WTC11 (cell line): ENCODE data around the gene NUDT16. TPM values are rescaled to one million over a fixed set of nuclear protein-coding genes. Genes with fewer than 3 reads are reported as not detected.

Experiments used
- ATAC-seq: fragments of 200-7000 bp; cut with Tn5 transposase; 2 replicates; pipeline ENCODE4 v1.10.0; 2021; ENCODE audit warnings: mild to moderate bottlenecking, moderate library complexity
- CTCF ChIA-PET: fragments of 300-600 bp; sonication (Branson Sonifier 250); formaldehyde crosslinking; loops from one replicate; lab custom pipeline; 2021; ENCODE audit warnings: antibody characterized with exemption; lab: Charles Lee
- POLR2A ChIA-PET: fragments of 350-600 bp; sonication (Branson Sonifier 250); formaldehyde crosslinking; loops from one replicate; lab custom pipeline; 2021; ENCODE audit warnings: antibody characterized with exemption; lab: Charles Lee
- DNase-seq: peaks from one replicate; pipeline ENCODE4 v3.0.0; 2021; ENCODE audit warnings: low spot score
- H3K27ac Mint-ChIP-seq: 2 replicates; pipeline ENCODE4 v1.8.0; 2021; ENCODE audit warnings: mixed read lengths
- H3K27me3 Mint-ChIP-seq: 2 replicates; pipeline ENCODE4 v1.8.0; 2021; ENCODE audit warnings: low read depth, mild to moderate bottlenecking, moderate library complexity, mixed read lengths
- H3K36me3 Mint-ChIP-seq: 2 replicates; pipeline ENCODE4 v1.8.0; 2021; ENCODE audit warnings: mixed read lengths
- H3K4me1 Mint-ChIP-seq: 2 replicates; pipeline ENCODE4 v1.8.0; 2022; ENCODE audit warnings: mixed read lengths
- H3K4me3 Mint-ChIP-seq: 2 replicates; pipeline ENCODE4 v1.8.0; 2021; ENCODE audit warnings: mild to moderate bottlenecking, moderate library complexity, mixed read lengths
- H3K9me3 Mint-ChIP-seq: 2 replicates; pipeline ENCODE4 v1.8.0; 2021; ENCODE audit warnings: mixed read lengths
- AR ChIP-seq: fragments of 250-450 bp; sonication (Bioruptor Pico); IDR thresholded peaks from 2 replicates; pipeline ENCODE4 v1.9.0; 2021; ENCODE audit warnings: mild to moderate bottlenecking
- ATF6 ChIP-seq: sonication (generic); formaldehyde crosslinking; IDR thresholded peaks from 2 replicates; pipeline ENCODE4 v1.8.1; 2023; ENCODE audit warnings: mild to moderate bottlenecking, missing genetic modification reagents
- CREB1 ChIP-seq: sonication (generic); formaldehyde crosslinking; IDR thresholded peaks from 2 replicates; pipeline ENCODE4 v1.8.0; 2023; ENCODE audit warnings: mild to moderate bottlenecking, missing genetic modification reagents
- CREM ChIP-seq: sonication (generic); formaldehyde crosslinking; IDR thresholded peaks from 2 replicates; pipeline ENCODE4 v1.8.1; 2022; ENCODE audit warnings: mild to moderate bottlenecking, missing genetic modification reagents, moderate library complexity
- ERG ChIP-seq: fragments of 250-450 bp; sonication (Bioruptor Pico); IDR thresholded peaks from 2 replicates; pipeline ENCODE4 v1.8.0; 2021; ENCODE audit warnings: mild to moderate bottlenecking
- ESRRA ChIP-seq: sonication (generic); formaldehyde crosslinking; IDR thresholded peaks from 2 replicates; pipeline ENCODE4 v1.8.1; 2022; ENCODE audit warnings: mild to moderate bottlenecking, missing genetic modification reagents, borderline replicate concordance
- FOXK1 ChIP-seq: sonication (generic); formaldehyde crosslinking; IDR thresholded peaks from 2 replicates; pipeline ENCODE4 v1.8.0; 2022; ENCODE audit warnings: mild to moderate bottlenecking, moderate library complexity, missing genetic modification reagents
- JUN ChIP-seq: sonication (generic); formaldehyde crosslinking; IDR thresholded peaks from 2 replicates; pipeline ENCODE4 v1.8.0; 2023; ENCODE audit warnings: mild to moderate bottlenecking, missing genetic modification reagents
- KAT7 ChIP-seq: sonication (generic); formaldehyde crosslinking; IDR thresholded peaks from 2 replicates; pipeline ENCODE4 v1.8.1; 2023; ENCODE audit warnings: missing genetic modification reagents, mild to moderate bottlenecking, borderline replicate concordance
- MXD4 ChIP-seq: fragments of 250-450 bp; sonication (Bioruptor Pico); IDR thresholded peaks from 2 replicates; pipeline ENCODE4 v1.8.0; 2021; ENCODE audit warnings: mild to moderate bottlenecking, moderate library complexity, borderline replicate concordance
- MYBL2 ChIP-seq: sonication (generic); formaldehyde crosslinking; IDR thresholded peaks from 2 replicates; pipeline ENCODE4 v1.8.1; 2023; ENCODE audit warnings: mild to moderate bottlenecking, moderate library complexity, missing genetic modification reagents
- NFYB ChIP-seq: sonication (generic); formaldehyde crosslinking; conservative IDR thresholded peaks from 2 replicates; pipeline ENCODE4 v1.8.0; 2022; ENCODE audit warnings: low read depth, missing genetic modification reagents
- OVOL2 ChIP-seq: fragments of 250-450 bp; sonication (Bioruptor Pico); IDR thresholded peaks from 2 replicates; pipeline ENCODE4 v1.9.0; 2021; ENCODE audit warnings: mild to moderate bottlenecking, borderline replicate concordance
- PRRX2 ChIP-seq: fragments of 250-450 bp; sonication (Bioruptor Pico); IDR thresholded peaks from 2 replicates; pipeline ENCODE4 v1.8.0; 2021; ENCODE audit warnings: mild to moderate bottlenecking
- SMAD3 ChIP-seq: sonication (generic); formaldehyde crosslinking; IDR thresholded peaks from 2 replicates; pipeline ENCODE4 v1.8.0; 2022; ENCODE audit warnings: missing genetic modification reagents, mild to moderate bottlenecking, borderline replicate concordance
- SMAD4 ChIP-seq: sonication (generic); formaldehyde crosslinking; IDR thresholded peaks from 2 replicates; pipeline ENCODE4 v1.8.0; 2022; ENCODE audit warnings: mild to moderate bottlenecking, missing genetic modification reagents
- TEAD1 ChIP-seq: sonication (generic); formaldehyde crosslinking; IDR thresholded peaks from 2 replicates; pipeline ENCODE4 v1.8.0; 2022; ENCODE audit warnings: mild to moderate bottlenecking, missing genetic modification reagents
- TEAD4 ChIP-seq: sonication (generic); formaldehyde crosslinking; IDR thresholded peaks from 2 replicates; pipeline ENCODE4 v1.8.0; 2022; ENCODE audit warnings: mild to moderate bottlenecking, missing genetic modification reagents
- TP53 ChIP-seq: sonication (generic); formaldehyde crosslinking; IDR thresholded peaks from 2 replicates; pipeline ENCODE4 v1.8.1; 2023; ENCODE audit warnings: mild to moderate bottlenecking, missing genetic modification reagents
- ZNF138 ChIP-seq: sonication (generic); formaldehyde crosslinking; conservative IDR thresholded peaks from 2 replicates; pipeline ENCODE4 v1.8.1; 2022; ENCODE audit warnings: mild to moderate bottlenecking, moderate library complexity, missing genetic modification reagents
- ZNF219 ChIP-seq: sonication (generic); formaldehyde crosslinking; IDR thresholded peaks from 2 replicates; pipeline ENCODE4 v1.8.0; 2023; ENCODE audit warnings: missing genetic modification reagents, mild to moderate bottlenecking, borderline replicate concordance
- ZNF263 ChIP-seq: sonication (generic); formaldehyde crosslinking; IDR thresholded peaks from 2 replicates; pipeline ENCODE4 v1.8.1; 2022; ENCODE audit warnings: low read depth, mild to moderate bottlenecking, moderate library complexity, missing genetic modification reagents
- total RNA-seq: library from RNA; stranded (reverse); gene quantifications from 3 replicates; pipeline ENCODE4 v1.2.3, GENCODE V29; 2021
- TF ChIP-seq, protein P1 (sequence below): fragments of 250-450 bp; sonication (Bioruptor Pico); IDR thresholded peaks from 2 replicates; pipeline ENCODE4 v2.1.2; 2022; ENCODE audit warnings: mild to moderate bottlenecking, moderate library complexity
- TF ChIP-seq, protein P2 (sequence below): sonication (generic); formaldehyde crosslinking; IDR thresholded peaks from 2 replicates; pipeline ENCODE4 v1.8.0; 2023; ENCODE audit warnings: mild to moderate bottlenecking, missing genetic modification reagents
- TF ChIP-seq, protein P3 (sequence below): sonication (generic); formaldehyde crosslinking; IDR thresholded peaks from 2 replicates; pipeline ENCODE4 v1.8.0; 2022; ENCODE audit warnings: mild to moderate bottlenecking, missing genetic modification reagents
- TF ChIP-seq, protein P4 (sequence below): sonication (generic); formaldehyde crosslinking; IDR thresholded peaks from 2 replicates; pipeline ENCODE4 v1.8.1; 2022; ENCODE audit warnings: mild to moderate bottlenecking, moderate library complexity, missing genetic modification reagents

The NUDT16 gene
- total RNA-seq, 1 experiment from 2014 or later: 17.2 TPM

GRCh38 chr3:131371688-131372066 is 9.9 kb upstream of the NUDT16 start:
- H3K27ac Mint-ChIP-seq: no peak overlapping the region
- no peaks in the 10 kb centered on the region for H3K27me3 Mint-ChIP-seq
- no peaks in the 10 kb centered on the region; the same call in 1 of the 2 replicates for H3K9me3 Mint-ChIP-seq
- ATAC-seq: no peak
- ChIA-PET CTCF (no interaction called here), POLR2A (interaction anchor here (1.6 kb wide), 1 partner anchor 10 kb away, joined by 5 read pairs; the partner anchor contains the start of gene NUDT16)
- no peak overlapping the region for H3K4me3 Mint-ChIP-seq
- no peak for DNase-seq
- H3K4me1 Mint-ChIP-seq: peaks cover 7% of the 10 kb centered on the region
- H3K36me3 Mint-ChIP-seq: peaks cover 15% of the 10 kb centered on the region
- TF ChIP-seq ZNF219 (CRISPR knock-in tag) (no peak), CREB1 (CRISPR knock-in tag) (no peak), ATF6 (CRISPR knock-in tag) (no peak), MYBL2 (CRISPR knock-in tag) (no peak), TEAD1 (CRISPR knock-in tag) (no peak), OVOL2 (CRISPR knock-in tag) (no peak), SMAD4 (CRISPR knock-in tag) (no peak), FOXK1 (CRISPR knock-in tag) (no peak), AR (CRISPR knock-in tag) (no peak), ERG (CRISPR knock-in tag) (no peak), PRRX2 (CRISPR knock-in tag) (no peak), SMAD3 (CRISPR knock-in tag) (no peak), MXD4 (CRISPR knock-in tag) (no peak), NFYB (CRISPR knock-in tag) (no peak)
- TF ChIP-seq, protein P1, sequence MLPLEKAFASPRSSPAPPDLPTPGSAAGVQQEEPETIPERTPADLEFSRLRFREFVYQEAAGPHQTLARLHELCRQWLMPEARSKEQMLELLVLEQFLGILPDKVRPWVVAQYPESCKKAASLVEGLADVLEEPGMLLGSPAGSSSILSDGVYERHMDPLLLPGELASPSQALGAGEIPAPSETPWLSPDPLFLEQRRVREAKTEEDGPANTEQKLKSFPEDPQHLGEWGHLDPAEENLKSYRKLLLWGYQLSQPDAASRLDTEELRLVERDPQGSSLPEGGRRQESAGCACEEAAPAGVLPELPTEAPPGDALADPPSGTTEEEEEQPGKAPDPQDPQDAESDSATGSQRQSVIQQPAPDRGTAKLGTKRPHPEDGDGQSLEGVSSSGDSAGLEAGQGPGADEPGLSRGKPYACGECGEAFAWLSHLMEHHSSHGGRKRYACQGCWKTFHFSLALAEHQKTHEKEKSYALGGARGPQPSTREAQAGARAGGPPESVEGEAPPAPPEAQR: no peak

- peaks cover 7% of the 10 kb centered on the region for H3K36me3 Mint-ChIP-seq
- CTCF ChIA-PET: no interaction called here
- no peak overlapping the region for H3K4me3 Mint-ChIP-seq
- no peak for ATAC-seq
- no peaks in the 10 kb centered on the region for H3K27me3 Mint-ChIP-seq
- H3K9me3 Mint-ChIP-seq: no peaks in the 10 kb centered on the region
- POLR2A ChIA-PET: no interaction called here
- H3K4me1 Mint-ChIP-seq: peaks cover 10% of the 10 kb centered on the region
- no peak for DNase-seq
- no peak overlapping the region for H3K27ac Mint-ChIP-seq
- TF ChIP-seq, protein P2, sequence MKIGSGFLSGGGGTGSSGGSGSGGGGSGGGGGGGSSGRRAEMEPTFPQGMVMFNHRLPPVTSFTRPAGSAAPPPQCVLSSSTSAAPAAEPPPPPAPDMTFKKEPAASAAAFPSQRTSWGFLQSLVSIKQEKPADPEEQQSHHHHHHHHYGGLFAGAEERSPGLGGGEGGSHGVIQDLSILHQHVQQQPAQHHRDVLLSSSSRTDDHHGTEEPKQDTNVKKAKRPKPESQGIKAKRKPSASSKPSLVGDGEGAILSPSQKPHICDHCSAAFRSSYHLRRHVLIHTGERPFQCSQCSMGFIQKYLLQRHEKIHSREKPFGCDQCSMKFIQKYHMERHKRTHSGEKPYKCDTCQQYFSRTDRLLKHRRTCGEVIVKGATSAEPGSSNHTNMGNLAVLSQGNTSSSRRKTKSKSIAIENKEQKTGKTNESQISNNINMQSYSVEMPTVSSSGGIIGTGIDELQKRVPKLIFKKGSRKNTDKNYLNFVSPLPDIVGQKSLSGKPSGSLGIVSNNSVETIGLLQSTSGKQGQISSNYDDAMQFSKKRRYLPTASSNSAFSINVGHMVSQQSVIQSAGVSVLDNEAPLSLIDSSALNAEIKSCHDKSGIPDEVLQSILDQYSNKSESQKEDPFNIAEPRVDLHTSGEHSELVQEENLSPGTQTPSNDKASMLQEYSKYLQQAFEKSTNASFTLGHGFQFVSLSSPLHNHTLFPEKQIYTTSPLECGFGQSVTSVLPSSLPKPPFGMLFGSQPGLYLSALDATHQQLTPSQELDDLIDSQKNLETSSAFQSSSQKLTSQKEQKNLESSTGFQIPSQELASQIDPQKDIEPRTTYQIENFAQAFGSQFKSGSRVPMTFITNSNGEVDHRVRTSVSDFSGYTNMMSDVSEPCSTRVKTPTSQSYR (CRISPR knock-in tag): no peak
- TF ChIP-seq TP53 (CRISPR knock-in tag): no peak
- TF ChIP-seq, protein P3, sequence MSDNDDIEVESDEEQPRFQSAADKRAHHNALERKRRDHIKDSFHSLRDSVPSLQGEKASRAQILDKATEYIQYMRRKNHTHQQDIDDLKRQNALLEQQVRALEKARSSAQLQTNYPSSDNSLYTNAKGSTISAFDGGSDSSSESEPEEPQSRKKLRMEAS (CRISPR knock-in tag): no peak
- TF ChIP-seq TEAD4 (CRISPR knock-in tag): no peak
- TF ChIP-seq KAT7 (CRISPR knock-in tag): no peak
- TF ChIP-seq TEAD1 (CRISPR knock-in tag): no peak
- TF ChIP-seq CREM (CRISPR knock-in tag): no peak
- no peak for TF ChIP-seq ZNF263 (CRISPR knock-in tag)
- no peak for TF ChIP-seq ZNF138
- TF ChIP-seq, protein P4, sequence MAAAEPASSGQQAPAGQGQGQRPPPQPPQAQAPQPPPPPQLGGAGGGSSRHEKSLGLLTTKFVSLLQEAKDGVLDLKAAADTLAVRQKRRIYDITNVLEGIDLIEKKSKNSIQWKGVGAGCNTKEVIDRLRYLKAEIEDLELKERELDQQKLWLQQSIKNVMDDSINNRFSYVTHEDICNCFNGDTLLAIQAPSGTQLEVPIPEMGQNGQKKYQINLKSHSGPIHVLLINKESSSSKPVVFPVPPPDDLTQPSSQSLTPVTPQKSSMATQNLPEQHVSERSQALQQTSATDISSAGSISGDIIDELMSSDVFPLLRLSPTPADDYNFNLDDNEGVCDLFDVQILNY: no peak
- TF ChIP-seq MYBL2 (CRISPR knock-in tag): no peak
- TF ChIP-seq JUN: no peak
- TF ChIP-seq ESRRA (CRISPR knock-in tag): no peak
Measured at GRCh38 chr3:131374741-131375140, 6.8 kb upstream of the NUDT16 start.
